Bronchial epithelial cell (primary cell): Measurements from ENCODE around the gene IDI1. TPM values are rescaled to one million over a fixed set of nuclear protein-coding genes. Genes with fewer than 3 reads are reported as not detected.

Source experiments
- DNase-seq: peaks from one replicate; pipeline ENCODE4 v3.0.0-alpha.2; 2010; ENCODE audit warnings: low read depth
- FAIRE-seq: peaks from 2 replicates; lab custom pipeline; 2011; peaks lifted over from hg19 to GRCh38; lab: Jason Lieb, UNC
- H3K27me3 ChIP-seq: 2 replicates; pipeline ENCODE4 v1.5.1; 2011; ENCODE audit warnings: low read length; ENCODE audit not compliant: control insufficient read depth, insufficient read depth
- H3K36me3 ChIP-seq: 2 replicates; pipeline ENCODE4 v1.5.1; 2011; ENCODE audit warnings: low read length; ENCODE audit not compliant: control insufficient read depth, insufficient read depth
- H3K4me3 ChIP-seq: 2 replicates; pipeline ENCODE4 v1.5.1; 2011; ENCODE audit warnings: mild to moderate bottlenecking, low read depth, low read length, control low read depth
- total RNA-seq: library from RNA; depleted of rRNA; stranded (reverse); fragments of >200 nt; gene quantifications from 2 replicates; pipeline ENCODE4 v1.2.1, GENCODE V29; 2014
- TF ChIP-seq, protein P1 (sequence below): IDR thresholded peaks from 2 replicates; pipeline ENCODE4 v1.5.1; 2011; ENCODE audit warnings: mild to moderate bottlenecking, moderate library complexity, low read length, control low read depth, inconsistent platforms; ENCODE audit not compliant: insufficient read depth, severe bottlenecking

Gene IDI1
- total RNA-seq, 1 donor from 2014 or later = 55.8 TPM

DNA sequence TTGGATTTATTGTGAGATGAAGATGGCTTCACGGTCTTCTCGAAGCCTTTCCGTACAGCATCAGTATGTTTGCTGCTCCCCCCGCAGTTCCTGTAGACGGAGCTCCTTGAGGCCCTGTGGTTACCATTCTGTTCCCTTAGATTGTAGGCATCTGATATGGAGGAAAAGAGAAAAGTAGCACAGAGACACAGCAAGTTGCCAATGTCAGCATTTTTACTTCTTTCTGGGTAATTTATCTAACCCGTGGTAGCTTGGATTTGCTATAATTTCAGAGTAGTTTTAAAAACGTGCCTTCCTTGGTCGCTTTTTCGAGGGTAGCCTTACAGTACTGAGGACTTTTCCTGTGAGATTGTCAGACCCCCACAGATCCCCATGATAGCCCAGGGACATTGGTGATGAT, 44.8 kb upstream of the IDI1 start:
- H3K36me3 ChIP-seq = peaks cover 23% of the 10 kb centered on the region

DNA sequence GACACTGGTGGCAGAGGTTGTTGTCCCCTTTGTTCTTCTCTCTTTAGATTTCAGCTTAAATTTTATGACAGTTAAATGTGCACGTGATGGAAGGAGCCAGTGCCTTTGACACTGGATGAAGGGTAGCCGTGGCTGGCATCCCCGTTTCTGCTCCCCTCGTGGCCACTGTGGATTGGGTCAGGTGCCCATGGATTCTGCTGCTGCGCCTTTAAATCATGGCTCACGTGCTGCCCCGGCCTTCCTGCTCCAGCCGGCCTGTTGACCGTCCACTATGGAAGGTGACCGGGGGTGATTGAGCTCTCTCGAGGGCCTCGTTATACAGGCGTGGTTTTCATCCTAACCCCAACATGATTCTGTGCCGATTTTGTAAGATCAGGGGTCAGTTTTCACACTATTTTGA, 41.8 kb upstream of the IDI1 start:
- Histone ChIP-seq H3K27me3 (no peaks in the 10 kb centered on the region), H3K4me3 (no peak overlapping the region), H3K36me3 (peaks cover 22% of the 10 kb centered on the region)
- TF ChIP-seq, protein P1, sequence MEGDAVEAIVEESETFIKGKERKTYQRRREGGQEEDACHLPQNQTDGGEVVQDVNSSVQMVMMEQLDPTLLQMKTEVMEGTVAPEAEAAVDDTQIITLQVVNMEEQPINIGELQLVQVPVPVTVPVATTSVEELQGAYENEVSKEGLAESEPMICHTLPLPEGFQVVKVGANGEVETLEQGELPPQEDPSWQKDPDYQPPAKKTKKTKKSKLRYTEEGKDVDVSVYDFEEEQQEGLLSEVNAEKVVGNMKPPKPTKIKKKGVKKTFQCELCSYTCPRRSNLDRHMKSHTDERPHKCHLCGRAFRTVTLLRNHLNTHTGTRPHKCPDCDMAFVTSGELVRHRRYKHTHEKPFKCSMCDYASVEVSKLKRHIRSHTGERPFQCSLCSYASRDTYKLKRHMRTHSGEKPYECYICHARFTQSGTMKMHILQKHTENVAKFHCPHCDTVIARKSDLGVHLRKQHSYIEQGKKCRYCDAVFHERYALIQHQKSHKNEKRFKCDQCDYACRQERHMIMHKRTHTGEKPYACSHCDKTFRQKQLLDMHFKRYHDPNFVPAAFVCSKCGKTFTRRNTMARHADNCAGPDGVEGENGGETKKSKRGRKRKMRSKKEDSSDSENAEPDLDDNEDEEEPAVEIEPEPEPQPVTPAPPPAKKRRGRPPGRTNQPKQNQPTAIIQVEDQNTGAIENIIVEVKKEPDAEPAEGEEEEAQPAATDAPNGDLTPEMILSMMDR = no peak
- FAIRE-seq (no peak), DNase-seq (no peak)

More for the DNA sequence above, 44.8 kb upstream of the IDI1 start:
- FAIRE-seq (no peak), DNase-seq (no peak)
- no peaks in the 10 kb centered on the region for H3K27me3 ChIP-seq
- TF ChIP-seq, protein P1 = no peak
- no peak overlapping the region for H3K4me3 ChIP-seq

DNA sequence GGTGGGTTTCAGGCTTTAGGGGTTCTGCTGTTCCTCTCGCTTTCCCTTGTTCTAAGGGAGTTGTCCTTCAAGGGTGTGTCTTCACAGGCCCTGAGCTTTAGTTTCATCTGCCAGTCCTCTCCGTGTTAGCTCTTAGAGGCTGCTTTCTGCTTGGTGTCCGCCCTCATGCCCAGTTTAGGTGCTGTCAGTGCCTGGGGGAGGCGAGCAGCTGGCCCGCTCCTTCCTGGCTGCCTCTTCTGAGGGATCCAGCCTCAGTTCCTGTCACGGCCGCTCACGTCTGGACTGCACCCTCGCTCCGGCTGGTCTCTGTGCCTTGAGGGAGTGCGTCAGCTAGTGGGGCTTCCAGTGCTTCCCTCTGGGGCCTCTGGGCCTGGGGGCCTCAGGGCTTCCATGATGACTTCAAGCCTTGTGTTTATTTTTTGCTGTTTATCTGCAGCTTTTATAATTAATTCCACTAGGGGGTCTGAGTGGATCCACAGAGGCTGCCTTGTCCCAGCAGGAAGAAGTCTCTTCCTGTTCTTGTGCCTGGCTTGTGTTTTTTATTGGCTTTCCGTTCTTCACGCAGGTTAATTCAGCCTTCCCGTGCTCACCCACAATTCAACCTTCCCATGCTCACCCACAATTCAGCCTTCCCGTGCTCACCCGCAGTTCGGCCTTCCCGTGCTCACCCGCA, 40.2 kb upstream of the IDI1 start:
- no peak for DNase-seq
- TF ChIP-seq, protein P1 = no peak

DNA sequence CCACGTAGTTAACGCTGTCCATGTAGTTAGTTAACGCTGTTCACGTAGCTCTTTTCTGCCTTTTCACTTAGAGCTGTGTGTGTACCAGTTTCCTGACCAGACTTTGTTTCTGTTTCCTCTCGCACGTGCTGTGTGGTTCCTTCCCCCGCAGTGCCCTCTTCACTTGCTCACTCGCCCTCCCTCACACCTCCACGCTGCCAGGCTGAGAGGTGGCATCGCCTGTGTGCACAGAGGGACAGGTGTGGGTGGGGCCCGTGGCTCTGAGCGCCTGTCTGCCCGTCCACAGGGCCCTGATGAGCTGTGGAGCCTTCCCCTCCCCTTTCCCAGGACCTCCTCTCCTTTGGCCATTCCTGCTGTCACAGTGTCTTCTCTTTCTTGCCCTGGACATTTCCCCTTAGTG, 37.9 kb upstream of the IDI1 start:
- no peaks in the 10 kb centered on the region for H3K27me3 ChIP-seq
- DNase-seq = no peak
- FAIRE-seq = no peak
- H3K36me3 ChIP-seq = peaks cover 28% of the 10 kb centered on the region
- no peak overlapping the region for H3K4me3 ChIP-seq
- TF ChIP-seq, protein P1 = no peak

More for the DNA sequence above, 40.2 kb upstream of the IDI1 start:
- FAIRE-seq = no peak
- H3K27me3 ChIP-seq = no peaks in the 10 kb centered on the region
- H3K36me3 ChIP-seq = peaks cover 27% of the 10 kb centered on the region
- H3K4me3 ChIP-seq = no peak overlapping the region

DNA sequence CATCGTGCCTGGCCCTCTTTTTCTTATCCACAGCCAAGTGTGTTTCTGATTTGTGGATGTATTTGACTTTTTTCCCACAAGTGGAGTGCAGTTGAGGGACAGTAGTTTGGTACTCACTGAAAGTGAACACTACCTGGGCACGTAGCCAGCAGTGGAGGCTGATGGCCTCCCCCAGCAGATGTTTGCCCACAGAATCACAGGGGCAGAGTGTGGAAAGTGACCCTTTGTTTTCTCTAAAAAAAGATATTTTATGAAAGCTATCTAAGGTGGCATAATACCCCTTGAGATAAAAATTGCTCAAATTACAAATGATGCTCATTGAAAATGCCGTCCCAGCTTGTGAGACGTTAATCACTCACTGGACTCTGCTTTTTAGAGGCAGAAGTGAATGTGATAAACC, 36.3 kb upstream of the IDI1 start:
- FAIRE-seq = no peak
- TF ChIP-seq, protein P1 = no peak
- Histone ChIP-seq H3K4me3 (no peak overlapping the region), H3K36me3 (peaks cover 24% of the 10 kb centered on the region), H3K27me3 (no peaks in the 10 kb centered on the region)
- DNase-seq = no peak
